ENCODE data around the gene BBS4.

- TF ChIP-seq CTCF (IDR thresholded peaks at IDR 0.05; ENCODE audit: insufficient read depth, low read depth, low read length): no peak
- TF ChIP-seq EZH2 (IDR thresholded peaks at IDR 0.05; ENCODE audit: insufficient read depth, low read length): no peak
These were observed 100.2 kb downstream of the BBS4 start for GRCh38 chr15:72786242-72786641.

All from astrocyte (in vitro differentiated cells and primary cell).